Prostate gland (tissue), 2 donors: ENCODE measurements around the gene DAZAP1.

Experiments
- CTCF ChIP-seq, 4 experiments: fragments of 200-600 bp in 2 of 4; fragments of 450-650 bp in 2 of 4; sonication (generic) in 2 of 4; IDR thresholded peaks; 1 replicate in 3 of 4; 2 replicates in 1 of 4; pipeline ENCODE4 v1.5.1; 2016 to 2019; ENCODE audit warnings: antibody characterized with exemption in 4 of 4, mild to moderate bottlenecking in 2 of 4, moderate library complexity in 2 of 4
- POLR2A ChIP-seq: fragments of 450-650 bp; IDR thresholded peaks from one replicate; pipeline ENCODE4 v1.6.1; 2016; ENCODE audit warnings: antibody characterized with exemption, mild to moderate bottlenecking

- no peak for TF ChIP-seq POLR2A
- TF ChIP-seq CTCF (IDR thresholded peaks at IDR 0.05) = no peak
Observed at GRCh38 chr19:1385816-1386215, 21.6 kb upstream of the DAZAP1 start.
